Stimulated activated naive B cell treated with anti-CD40 and anti-IgM and Interleukin-4, amounts not matched to agents 10 μg/mL and 1 μg/mL and 100 μg/mL, for 72 hours (primary cell): Measurements from ENCODE around the gene UGT1A4.

Source experiments
- ATAC-seq, 2 donors: fragments of 150-1000 bp; cut with Tn5 transposase; replicated peaks; 2 replicates each; pipeline ENCODE4 v1.10.0; 2021; ENCODE audit warnings: moderate library complexity in 1 of 2
- DNase-seq: peaks from one replicate; pipeline ENCODE4 v3.0.0; 2021
- H3K27ac Mint-ChIP-seq: one replicate; pipeline ENCODE4 v1.8.0; 2022; ENCODE audit warnings: mild to moderate bottlenecking, mixed read lengths
- H3K27me3 Mint-ChIP-seq, 2 donors: one replicate each; pipeline ENCODE4 v1.8.0; 2022; ENCODE audit warnings: mixed read lengths in 2 of 2
- H3K36me3 Mint-ChIP-seq, 2 donors: one replicate each; pipeline ENCODE4 v1.8.0; 2022; ENCODE audit warnings: mixed read lengths in 2 of 2, mild to moderate bottlenecking in 1 of 2
- H3K4me1 Mint-ChIP-seq, 2 donors: one replicate each; pipeline ENCODE4 v1.8.0; 2022; ENCODE audit warnings: mixed read lengths in 2 of 2, mild to moderate bottlenecking in 1 of 2
- H3K4me3 Mint-ChIP-seq, 2 donors: one replicate each; pipeline ENCODE4 v1.8.0; 2022; ENCODE audit warnings: mild to moderate bottlenecking in 2 of 2, mixed read lengths in 2 of 2, moderate library complexity in 1 of 2
- H3K9me3 Mint-ChIP-seq, 2 donors: one replicate each; pipeline ENCODE4 v1.8.0; 2022; ENCODE audit warnings: mixed read lengths in 2 of 2, mild to moderate bottlenecking in 1 of 2

UGT1A4 gene

DNA sequence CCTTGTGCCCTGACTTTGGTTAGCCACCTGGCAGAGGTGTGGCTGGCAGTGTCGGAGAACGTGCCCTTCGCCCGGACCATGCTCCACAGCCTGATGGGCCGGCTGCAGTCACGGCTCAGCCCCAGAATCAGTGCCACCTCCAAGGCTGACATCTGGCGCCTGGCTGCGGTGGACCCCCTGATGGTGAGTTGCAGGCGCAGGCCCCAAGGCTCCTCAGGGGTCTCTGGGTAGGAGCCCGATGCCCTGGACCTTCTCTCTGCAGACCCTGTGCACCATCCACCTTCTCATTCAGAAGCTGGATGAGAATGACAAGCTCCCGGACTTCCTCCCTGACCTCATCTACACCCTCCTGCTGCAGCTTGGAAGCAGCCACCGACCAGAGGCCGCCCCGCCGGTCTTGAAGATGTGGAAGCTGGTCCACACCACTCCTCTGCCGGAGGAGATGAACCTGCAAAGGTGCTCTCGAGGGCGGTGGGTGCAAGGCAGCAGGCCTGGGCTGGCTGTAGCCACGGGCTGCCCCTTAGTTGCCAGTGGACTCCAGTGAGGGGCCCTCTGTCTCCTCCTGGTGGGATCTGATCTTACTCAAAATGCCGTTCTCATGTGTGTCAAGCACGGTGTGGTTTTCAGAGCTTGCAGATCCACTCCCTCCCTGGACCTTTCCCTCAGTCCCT is 103.7 kb downstream of the UGT1A4 start:
- no peaks in the 10 kb centered on the region for H3K4me1 Mint-ChIP-seq
- DNase-seq (no peak), ATAC-seq (no peak)
- H3K27me3 Mint-ChIP-seq = peaks cover 2 to 6% of the 10 kb centered on the region in 2 donors
- H3K4me3 Mint-ChIP-seq = no peak overlapping the region
- H3K27ac Mint-ChIP-seq = no peak overlapping the region
- H3K36me3 Mint-ChIP-seq = no peaks in the 10 kb centered on the region
- peaks cover 0 to 2% of the 10 kb centered on the region in 2 donors for H3K9me3 Mint-ChIP-seq
